DND-41 (cell line): ENCODE data around the gene CNTFR.

Source experiments
- ATAC-seq: fragments of 200-7000 bp; cut with Tn5 transposase; 3 replicates; pipeline ENCODE4 v1.9.1; 2021; ENCODE audit warnings: low read depth; ENCODE audit not compliant: insufficient read depth
- DNase-seq: peaks from one replicate; pipeline ENCODE4 v3.0.0-alpha.2; 2020
- H2AFZ ChIP-seq: 2 replicates; pipeline ENCODE4 v1.6.0; 2012; ENCODE audit warnings: low read depth, low read length
- H3K27ac ChIP-seq: 2 replicates; pipeline ENCODE4 v1.5.1; 2012; ENCODE audit warnings: low read length, inconsistent platforms
- H3K27me3 ChIP-seq: fragments of 200-600 bp; sonication (generic); 2 replicates; pipeline ENCODE4 v1.6.0; 2012; ENCODE audit warnings: low read length, mild to moderate bottlenecking, inconsistent platforms; ENCODE audit not compliant: insufficient read depth, poor library complexity
- H3K36me3 ChIP-seq: 2 replicates; pipeline ENCODE4 v1.5.1; 2012; ENCODE audit warnings: low read length, inconsistent platforms; ENCODE audit not compliant: insufficient read depth
- H3K4me1 ChIP-seq: 2 replicates; pipeline ENCODE4 v1.5.1; 2012; ENCODE audit warnings: mild to moderate bottlenecking, low read length; ENCODE audit not compliant: insufficient read depth
- H3K4me2 ChIP-seq: 2 replicates; pipeline ENCODE4 v1.6.0; 2012; ENCODE audit warnings: mild to moderate bottlenecking, moderate library complexity, low read length, inconsistent platforms; ENCODE audit not compliant: insufficient read depth
- H3K4me3 ChIP-seq, 2 experiments: fragments of 200-600 bp in 1 of 2; shearing (Covaris generic) in 1 of 2; 2 replicates each; pipeline ENCODE4 v1.5.1; 2012 to 2016; ENCODE audit warnings: inconsistent platforms in 2 of 2, low read length in 2 of 2, mild to moderate bottlenecking in 2 of 2, low read depth in 1 of 2, moderate library complexity in 1 of 2
- H3K79me2 ChIP-seq: 2 replicates; pipeline ENCODE4 v1.6.0; 2012; ENCODE audit warnings: low read length, inconsistent platforms; ENCODE audit not compliant: insufficient read depth
- H3K9ac ChIP-seq: 2 replicates; pipeline ENCODE4 v1.6.0; 2012; ENCODE audit warnings: low read depth, mild to moderate bottlenecking, inconsistent platforms, low read length, moderate library complexity
- H3K9me3 ChIP-seq: 2 replicates; pipeline ENCODE4 v1.5.1; 2012; ENCODE audit warnings: low read length, moderate library complexity, mild to moderate bottlenecking, inconsistent platforms; ENCODE audit not compliant: insufficient read depth, severe bottlenecking
- H4K20me1 ChIP-seq: 2 replicates; pipeline ENCODE4 v1.6.0; 2012; ENCODE audit warnings: low read length; ENCODE audit not compliant: insufficient read depth
- EZH2 ChIP-seq: IDR thresholded peaks from 3 replicates; pipeline ENCODE4 v1.6.1; 2012; ENCODE audit warnings: borderline replicate concordance, low read depth, mild to moderate bottlenecking, moderate library complexity, low read length, inconsistent platforms; ENCODE audit not compliant: severe bottlenecking
- TF ChIP-seq, protein P1 (sequence below): IDR thresholded peaks from 2 replicates; pipeline ENCODE4 v1.5.1; 2012; ENCODE audit warnings: borderline replicate concordance, low read length, moderate library complexity, mild to moderate bottlenecking; ENCODE audit not compliant: poor library complexity, severe bottlenecking; ENCODE audit errors: extremely low read depth

The CNTFR gene

DNA sequence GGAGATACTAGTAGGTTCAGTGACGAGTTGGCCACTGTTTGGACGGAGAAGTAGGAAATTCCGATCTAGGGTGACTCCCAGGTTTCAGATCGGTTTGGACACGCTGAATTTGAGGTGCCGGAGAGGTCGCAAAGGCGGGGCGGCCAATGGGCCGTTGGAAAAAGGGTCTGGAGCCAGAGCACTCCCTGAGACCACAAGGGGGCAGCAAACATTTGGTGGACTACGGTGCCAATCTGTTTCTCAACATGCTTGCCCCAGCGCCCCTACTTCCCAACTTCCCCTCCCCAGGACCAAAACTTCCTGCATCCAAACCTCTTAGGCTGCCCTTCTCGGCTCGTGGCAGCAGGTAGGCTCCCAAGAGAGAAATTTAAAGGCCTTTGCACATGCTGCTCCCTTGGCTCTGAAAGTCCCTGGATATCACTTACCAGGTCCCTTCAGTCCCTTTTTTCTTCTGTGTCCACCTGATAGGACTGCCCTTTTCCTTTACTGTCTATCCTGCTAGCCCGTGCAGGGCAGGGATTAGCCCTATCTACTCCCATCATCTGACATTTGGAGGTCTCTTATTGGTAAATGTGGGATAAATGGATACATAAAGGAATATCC lies 23.4 kb upstream of the CNTFR start:
- Histone ChIP-seq H3K4me3 (peak overlapping the region; percentile 58 to 96), H3K36me3 (peaks cover 30% of the 10 kb centered on the region), H3K27ac (peak overlapping the region; percentile 77), H3K27me3 (no peaks in the 10 kb centered on the region), H3K9ac (peak overlapping the region; percentile 79), H4K20me1 (no peaks in the 10 kb centered on the region), H3K79me2 (peaks cover 11% of the 10 kb centered on the region), H2AFZ (peak overlapping the region; percentile 93), H3K4me1 (peaks cover 27% of the 10 kb centered on the region), H3K9me3 (no peaks in the 10 kb centered on the region), H3K4me2 (peak overlapping the region; percentile 96)
- peak; percentile 68 for DNase-seq
- ATAC-seq: peak; percentile 59
- TF ChIP-seq, protein P1, sequence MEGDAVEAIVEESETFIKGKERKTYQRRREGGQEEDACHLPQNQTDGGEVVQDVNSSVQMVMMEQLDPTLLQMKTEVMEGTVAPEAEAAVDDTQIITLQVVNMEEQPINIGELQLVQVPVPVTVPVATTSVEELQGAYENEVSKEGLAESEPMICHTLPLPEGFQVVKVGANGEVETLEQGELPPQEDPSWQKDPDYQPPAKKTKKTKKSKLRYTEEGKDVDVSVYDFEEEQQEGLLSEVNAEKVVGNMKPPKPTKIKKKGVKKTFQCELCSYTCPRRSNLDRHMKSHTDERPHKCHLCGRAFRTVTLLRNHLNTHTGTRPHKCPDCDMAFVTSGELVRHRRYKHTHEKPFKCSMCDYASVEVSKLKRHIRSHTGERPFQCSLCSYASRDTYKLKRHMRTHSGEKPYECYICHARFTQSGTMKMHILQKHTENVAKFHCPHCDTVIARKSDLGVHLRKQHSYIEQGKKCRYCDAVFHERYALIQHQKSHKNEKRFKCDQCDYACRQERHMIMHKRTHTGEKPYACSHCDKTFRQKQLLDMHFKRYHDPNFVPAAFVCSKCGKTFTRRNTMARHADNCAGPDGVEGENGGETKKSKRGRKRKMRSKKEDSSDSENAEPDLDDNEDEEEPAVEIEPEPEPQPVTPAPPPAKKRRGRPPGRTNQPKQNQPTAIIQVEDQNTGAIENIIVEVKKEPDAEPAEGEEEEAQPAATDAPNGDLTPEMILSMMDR: peak; percentile 84
- TF ChIP-seq EZH2: no peak

DNA sequence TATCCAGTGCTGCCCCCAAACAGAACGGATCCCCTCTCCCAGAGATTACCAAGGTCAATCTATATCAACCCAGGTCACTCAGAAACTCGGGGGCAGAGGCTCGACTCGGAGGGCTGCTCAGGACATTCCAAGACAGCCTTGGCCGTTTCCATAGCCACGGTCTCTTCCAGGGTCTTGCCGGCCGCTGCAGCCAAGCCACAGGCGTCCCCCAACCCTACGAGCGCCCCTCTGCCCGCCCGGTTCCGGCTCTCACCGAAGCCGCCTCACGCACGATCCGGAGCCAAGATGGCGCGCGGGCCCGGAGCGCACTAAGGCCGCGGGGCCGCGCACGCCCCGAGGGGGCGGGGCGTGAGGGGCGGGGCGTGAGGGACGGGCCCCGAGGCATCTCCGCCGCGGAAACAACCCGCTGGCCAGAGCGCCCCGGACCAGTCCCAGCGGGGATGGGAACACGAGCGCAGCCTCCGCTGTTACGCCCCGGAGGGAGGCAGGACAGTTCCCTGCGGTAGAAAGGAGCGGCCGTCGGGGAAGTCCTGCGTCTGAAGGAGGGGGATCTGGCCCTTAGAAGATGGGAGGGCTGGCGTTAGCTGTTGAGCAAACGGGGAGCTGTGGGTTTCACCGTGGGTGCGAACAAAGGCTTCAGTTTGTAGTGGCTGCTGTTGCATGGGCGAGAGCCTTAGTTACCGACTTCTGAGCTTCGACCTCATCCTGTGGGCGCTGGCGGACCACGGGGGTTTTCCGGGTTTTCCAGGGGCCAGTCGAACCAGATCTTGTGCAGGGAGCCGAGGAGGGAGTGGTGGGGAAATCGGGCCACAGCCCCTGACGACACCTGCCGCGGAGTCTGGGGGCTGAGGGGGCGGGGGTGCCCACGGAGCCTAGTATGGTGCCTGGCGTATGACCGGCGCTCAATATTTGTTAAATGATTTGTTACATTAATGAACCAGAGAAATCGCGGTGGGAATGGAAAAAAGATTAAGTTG lies 22.6 kb upstream of the CNTFR start, which contains the start of gene RPP25L:
TSS of gene RPP25L (minus strand) at position 287 of the 977 bp plus-strand sequence. CDS start 801 bp downstream, outside the sequence.
- DNase-seq (peak; percentile 79), ATAC-seq (peak; percentile 88)
- H3K27me3 ChIP-seq: no peaks in the 10 kb centered on the region
- peak within 1 kb of the TSS; percentile 79 for H3K9ac ChIP-seq
- peak within 1 kb of the TSS; percentile 96 for H3K4me2 ChIP-seq
- peaks cover 22% of the 10 kb centered on the region for H3K36me3 ChIP-seq
- H3K4me3 ChIP-seq: peak within 1 kb of the TSS; percentile 58 to 96
- no peaks in the 10 kb centered on the region for H4K20me1 ChIP-seq
- peaks cover 11% of the 10 kb centered on the region for H3K79me2 ChIP-seq
- TF ChIP-seq, protein P1: no peak
- no peak for TF ChIP-seq EZH2
- H2AFZ ChIP-seq: peak within 1 kb of the TSS; percentile 93
- peak within 1 kb of the TSS; percentile 77 for H3K27ac ChIP-seq
- H3K9me3 ChIP-seq: no peaks in the 10 kb centered on the region
- peaks cover 27% of the 10 kb centered on the region for H3K4me1 ChIP-seq

DNA sequence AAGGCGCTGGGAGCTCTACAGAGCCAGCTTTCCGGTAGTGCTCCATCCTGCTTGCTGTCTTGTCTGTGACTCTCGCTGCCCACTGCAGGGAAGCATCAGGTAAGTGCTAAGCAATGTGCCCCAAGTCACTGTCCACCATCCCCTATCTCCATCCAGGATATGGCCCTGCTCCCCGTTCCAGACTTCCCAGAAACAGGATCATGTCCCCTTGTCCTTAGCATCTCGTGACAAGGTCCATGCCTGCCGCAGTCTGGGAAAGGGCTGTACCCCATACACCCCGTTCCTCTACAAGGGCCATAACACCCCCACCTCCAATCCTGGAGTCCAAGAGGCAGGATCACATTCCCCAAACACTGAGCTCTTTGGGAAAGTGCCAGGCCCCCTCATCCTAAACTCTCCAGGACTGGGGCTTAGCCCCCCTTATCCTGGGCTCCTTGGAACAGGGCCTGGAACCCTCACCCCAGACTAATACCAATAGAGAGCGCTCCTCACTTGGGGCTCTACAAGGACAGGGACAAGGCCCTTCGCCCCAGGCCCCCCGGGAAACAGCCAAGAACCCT lies 21.8 kb upstream of the CNTFR start:
- H4K20me1 ChIP-seq: no peaks in the 10 kb centered on the region
- TF ChIP-seq, protein P1: no peak
- no peak for TF ChIP-seq EZH2
- H3K79me2 ChIP-seq: peaks cover 11% of the 10 kb centered on the region
- peaks cover 27% of the 10 kb centered on the region for H3K4me1 ChIP-seq
- DNase-seq: no peak
- H2AFZ ChIP-seq: peak overlapping the region; percentile 84
- no peaks in the 10 kb centered on the region for H3K9me3 ChIP-seq
- H3K36me3 ChIP-seq: peaks cover 16% of the 10 kb centered on the region
- ATAC-seq: peak; percentile 35
- H3K4me2 ChIP-seq: peak overlapping the region; percentile 96
- H3K27ac ChIP-seq: peak overlapping the region; percentile 77
- H3K4me3 ChIP-seq: peak overlapping the region; percentile 58 to 96; a peak in 3 of 4 replicates
- H3K27me3 ChIP-seq: no peaks in the 10 kb centered on the region
- peak overlapping the region; percentile 79 for H3K9ac ChIP-seq
